Vagina (tissue), 2 donors: ENCODE results near the gene TEF. TPM values are rescaled to one million over a fixed set of nuclear protein-coding genes. Genes with fewer than 3 reads are reported as not detected.

ENCODE experiments used
- DNase-seq, 2 donors: peaks; one replicate each; pipeline ENCODE4 v3.0.0-alpha.2; 2017; ENCODE audit errors: extremely low spot score in 2 of 2
- H3K27ac ChIP-seq: fragments of 200-600 bp; sonication (generic); one replicate; pipeline ENCODE4 v1.5.1; 2019
- H3K27me3 ChIP-seq: fragments of 200-600 bp; sonication (generic); one replicate; pipeline ENCODE4 v1.5.1; 2019
- H3K36me3 ChIP-seq, 2 donors: fragments of 200-600 bp; sonication (generic); one replicate each; pipeline ENCODE4 v1.5.1; 2017 to 2019
- H3K4me1 ChIP-seq: fragments of 200-600 bp; sonication (generic); one replicate; pipeline ENCODE4 v1.5.1; 2019
- H3K4me3 ChIP-seq, 2 donors: fragments of 200-600 bp; sonication (generic); 1 replicate in 1 of 2; 2 replicates in 1 of 2; pipeline ENCODE4 v1.5.1; 2016 to 2019
- H3K9me3 ChIP-seq: fragments of 200-600 bp; sonication (generic); one replicate; pipeline ENCODE4 v1.5.1; 2019
- CTCF ChIP-seq, 3 experiments: fragments of 450-650 bp in 2 of 3; fragments of 200-600 bp in 1 of 3; sonication (generic) in 1 of 3; IDR thresholded peaks; one replicate each; pipeline ENCODE4 v1.5.1; 2017 to 2019; ENCODE audit warnings: antibody characterized with exemption in 3 of 3, mild to moderate bottlenecking in 2 of 3, moderate library complexity in 2 of 3
- POLR2A ChIP-seq, 2 donors: fragments of 450-650 bp; IDR thresholded peaks; one replicate each; pipeline ENCODE4 v1.6.1; 2017; ENCODE audit warnings: antibody characterized with exemption in 2 of 2, mild to moderate bottlenecking in 2 of 2, moderate library complexity in 2 of 2
- POLR2AphosphoS5 ChIP-seq, 2 donors: sonication (generic); formaldehyde crosslinking; IDR thresholded peaks; one replicate each; pipeline ENCODE4 v1.9.0; 2017; ENCODE audit warnings: antibody characterized with exemption in 2 of 2, mild to moderate bottlenecking in 2 of 2, low read depth in 1 of 2; ENCODE audit not compliant: insufficient read depth in 1 of 2
- intact Hi-C: fragments of 100-400 bp; cut with DNase I; formaldehyde crosslinking; loops from one replicate; pipeline ENCODE4 v1.15.1; 2023
- total RNA-seq: library from RNA; depleted of rRNA; stranded (reverse); fragments of >200 nt; gene quantifications from one replicate; pipeline ENCODE4 v1.2.3, GENCODE V29; 2016

Gene TEF
- total RNA-seq, 1 donor from 2014 or later: 12.0 TPM

- no peaks in the 10 kb centered on the region for H3K27me3 ChIP-seq
- DNase-seq: no peak
- H3K27ac ChIP-seq: no peak overlapping the region
- TF ChIP-seq POLR2A (IDR thresholded peaks at IDR 0.05) (no peak), CTCF (IDR thresholded peaks at IDR 0.05) (no peak), POLR2AphosphoS5 (IDR thresholded peaks at IDR 0.05; ENCODE audit: insufficient read depth in 1 of 2, low read depth in 1 of 2) (no peak)
- H3K9me3 ChIP-seq: no peaks in the 10 kb centered on the region
- H3K36me3 ChIP-seq: no peaks in the 10 kb centered on the region
- intact Hi-C loops: no loop called here
- peaks cover 16% of the 10 kb centered on the region for H3K4me1 ChIP-seq
- no peak overlapping the region for H3K4me3 ChIP-seq
Observed at GRCh38 chr22:41377846-41378245, 3.9 kb upstream of the TEF start.

- H3K4me1 ChIP-seq: peaks cover 34% of the 10 kb centered on the region
- H3K4me3 ChIP-seq: peak overlapping the region; percentile 78 to 94
- TF ChIP-seq POLR2A (IDR thresholded peaks at IDR 0.05): peak in 1 of 2 donors; percentile 74
- TF ChIP-seq POLR2AphosphoS5 (IDR thresholded peaks at IDR 0.05; ENCODE audit: insufficient read depth in 1 of 2, low read depth in 1 of 2): peak in 1 of 2 donors; percentile 97
- no peak for TF ChIP-seq CTCF (IDR thresholded peaks at IDR 0.05)
- H3K9me3 ChIP-seq: no peaks in the 10 kb centered on the region
- intact Hi-C loops: no loop called here
- no peaks in the 10 kb centered on the region for H3K27me3 ChIP-seq
- peak overlapping the region; percentile 98 for H3K27ac ChIP-seq
- no peaks in the 10 kb centered on the region for H3K36me3 ChIP-seq
- DNase-seq: peak in 1 of 2 donors; percentile 97
Observed at GRCh38 chr22:41380993-41381328, 781 bp upstream of the TEF start.

- H3K4me1 ChIP-seq: peaks cover 34% of the 10 kb centered on the region
Observed at GRCh38 chr22:41382098-41382578, 396 bp downstream of the TEF start.

GRCh38 chr22:41382610-41383009 is 868 bp downstream of the TEF start:
- no peak for TF ChIP-seq POLR2A (IDR thresholded peaks at IDR 0.05)
- no peak for TF ChIP-seq CTCF (IDR thresholded peaks at IDR 0.05)
- TF ChIP-seq POLR2AphosphoS5 (IDR thresholded peaks at IDR 0.05; ENCODE audit: insufficient read depth in 1 of 2, low read depth in 1 of 2): no peak
- Histone ChIP-seq H3K27me3 (no peaks in the 10 kb centered on the region), H3K27ac (peak overlapping the region; percentile 98), H3K4me1 (peaks cover 34% of the 10 kb centered on the region), H3K9me3 (no peaks in the 10 kb centered on the region), H3K36me3 (no peaks in the 10 kb centered on the region), H3K4me3 (peak overlapping the region; percentile 78 to 94)
- no peak for DNase-seq
- intact Hi-C loops: no loop called here

More at GRCh38 chr22:41382098-41382578, 396 bp downstream of the TEF start:
- intact Hi-C loops: no loop called here
- H3K4me3 ChIP-seq: peak overlapping the region; percentile 78 to 94
- H3K36me3 ChIP-seq: no peaks in the 10 kb centered on the region
- no peaks in the 10 kb centered on the region for H3K27me3 ChIP-seq
- TF ChIP-seq POLR2AphosphoS5 (IDR thresholded peaks at IDR 0.05; ENCODE audit: insufficient read depth in 1 of 2, low read depth in 1 of 2) (peak in 1 of 2 donors; percentile 32), CTCF (IDR thresholded peaks at IDR 0.05) (no peak)
- peak in 1 of 2 donors; percentile 94 for DNase-seq
- H3K27ac ChIP-seq: peak overlapping the region; percentile 98
- no peaks in the 10 kb centered on the region for H3K9me3 ChIP-seq

GRCh38 chr22:41383085-41383484 is 1.3 kb downstream of the TEF start:
- no peak for DNase-seq
- Histone ChIP-seq H3K4me3 (peak overlapping the region; percentile 78 to 94), H3K9me3 (no peaks in the 10 kb centered on the region), H3K27me3 (no peaks in the 10 kb centered on the region), H3K27ac (peak overlapping the region; percentile 98), H3K36me3 (peaks cover 0 to 2% of the 10 kb centered on the region in 2 donors), H3K4me1 (peaks cover 34% of the 10 kb centered on the region)
- no peak for TF ChIP-seq POLR2A (IDR thresholded peaks at IDR 0.05)
- TF ChIP-seq CTCF (IDR thresholded peaks at IDR 0.05): no peak
- TF ChIP-seq POLR2AphosphoS5 (IDR thresholded peaks at IDR 0.05; ENCODE audit: insufficient read depth in 1 of 2, low read depth in 1 of 2): no peak
- intact Hi-C loops: no loop called here
